ENCODE data around the gene CRB2.

Gene CRB2

DNA sequence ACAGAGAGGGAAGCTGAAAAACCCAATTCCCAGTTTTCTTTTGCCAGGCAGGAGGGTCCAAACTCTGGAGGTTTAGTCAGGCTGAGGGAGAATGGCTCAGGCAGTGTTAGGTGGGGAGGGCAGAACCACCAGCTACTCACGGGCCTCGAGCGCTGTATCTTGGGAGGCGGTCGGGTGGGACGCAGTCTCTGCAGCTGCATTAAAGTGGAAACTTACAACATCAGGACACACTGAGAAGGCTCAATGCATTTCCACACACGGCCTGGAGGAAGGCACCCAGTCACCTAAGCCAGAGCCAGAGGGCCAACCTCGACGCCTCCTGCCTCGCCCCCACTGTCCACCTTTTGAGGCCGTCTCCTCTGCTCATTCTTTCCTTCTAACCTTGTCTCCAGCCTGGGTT, 55.6 kb downstream of the CRB2 start:
- Histone ChIP-seq H3K4me1 (ENCODE audit: insufficient read depth, low read length) (peaks cover 12% of the 10 kb centered on the region), H3K9me3 (ENCODE audit: insufficient read depth, low read depth, low read length) (no peaks in the 10 kb centered on the region), H3K27ac (ENCODE audit: low read depth, low read length) (no peak overlapping the region), H3K4me3 (ENCODE audit: low read length) (no peak overlapping the region), H3K27me3 (ENCODE audit: insufficient read depth, low read length) (no peaks in the 10 kb centered on the region), H3K36me3 (ENCODE audit: insufficient read depth, low read length) (no peaks in the 10 kb centered on the region), H3K9ac (ENCODE audit: low read depth, low read length) (no peak overlapping the region)
- 91% methylated on average over 11 of the region's 11 CpGs for WGBS

DNA sequence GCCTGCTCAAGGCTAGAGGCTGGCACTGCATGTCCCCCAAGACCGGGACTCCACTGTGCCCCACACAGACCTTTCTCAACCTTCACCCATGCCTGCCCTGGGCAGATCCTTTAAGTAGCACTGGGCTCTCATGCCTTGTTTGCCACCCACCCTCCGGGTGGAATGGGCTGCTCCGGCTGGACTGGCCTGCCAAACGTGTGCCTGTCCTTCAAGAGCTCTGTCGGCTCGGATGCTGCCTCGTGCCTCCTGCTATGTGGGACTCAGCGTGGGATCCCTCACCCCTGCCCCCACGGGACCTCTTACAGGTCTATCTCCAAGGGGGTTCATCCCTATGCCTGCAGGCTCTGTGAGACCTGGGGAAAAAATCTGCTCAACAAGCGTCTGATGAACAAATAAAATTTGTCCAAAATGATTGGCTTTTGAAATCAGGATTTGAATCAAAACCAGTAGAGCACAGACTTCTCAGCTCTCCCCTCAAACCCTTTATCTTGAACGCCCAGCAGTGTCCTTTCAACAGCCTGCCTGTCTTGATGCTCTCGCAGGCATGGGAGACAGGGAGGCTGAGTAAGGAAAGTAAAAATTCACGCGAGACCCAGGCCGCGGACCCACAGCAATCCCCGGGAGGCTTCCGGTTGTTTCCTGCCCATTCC, 56.3 kb downstream of the CRB2 start:
- H3K9me3 ChIP-seq (ENCODE audit: insufficient read depth, low read depth, low read length): no peaks in the 10 kb centered on the region
- H3K36me3 ChIP-seq (ENCODE audit: insufficient read depth, low read length): no peaks in the 10 kb centered on the region
- peaks cover 8% of the 10 kb centered on the region for H3K4me1 ChIP-seq (ENCODE audit: insufficient read depth, low read length)
- H3K27me3 ChIP-seq (ENCODE audit: insufficient read depth, low read length): no peaks in the 10 kb centered on the region
- H3K4me3 ChIP-seq (ENCODE audit: low read length): no peak overlapping the region
- no peak overlapping the region for H3K27ac ChIP-seq (ENCODE audit: low read depth, low read length)
- H3K9ac ChIP-seq (ENCODE audit: low read depth, low read length): no peak overlapping the region
- 91% methylated on average over 18 of the region's 18 CpGs for WGBS

DNA sequence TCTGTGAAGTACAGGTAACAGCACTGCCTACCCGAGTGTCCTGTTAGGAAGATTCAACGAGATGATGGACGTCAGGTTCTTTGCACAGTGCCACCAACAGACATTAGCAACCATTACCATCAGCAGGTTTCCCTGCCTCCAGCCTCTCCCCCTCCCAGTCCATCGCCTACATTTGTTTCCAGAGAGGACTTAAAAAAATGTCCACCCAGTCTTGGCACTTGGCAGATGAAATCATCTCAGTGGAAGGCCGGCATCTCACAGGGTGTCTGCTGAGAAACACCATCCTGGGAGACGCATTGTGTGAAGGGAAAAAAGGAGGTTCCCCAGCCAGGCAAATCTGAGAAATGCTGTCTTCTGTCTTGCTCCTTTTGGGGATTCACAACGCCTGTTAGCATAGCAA, 58.2 kb downstream of the CRB2 start:
- WGBS: 85% methylated on average over 7 of the region's 7 CpGs
- H3K27ac ChIP-seq (ENCODE audit: low read depth, low read length): no peak overlapping the region
- no peak overlapping the region for H3K9ac ChIP-seq (ENCODE audit: low read depth, low read length)
- no peak overlapping the region for H3K4me3 ChIP-seq (ENCODE audit: low read length)
- no peaks in the 10 kb centered on the region for H3K36me3 ChIP-seq (ENCODE audit: insufficient read depth, low read length)
- no peaks in the 10 kb centered on the region for H3K27me3 ChIP-seq (ENCODE audit: insufficient read depth, low read length)
- H3K9me3 ChIP-seq (ENCODE audit: insufficient read depth, low read depth, low read length): no peaks in the 10 kb centered on the region
- H3K4me1 ChIP-seq (ENCODE audit: insufficient read depth, low read length): no peaks in the 10 kb centered on the region; the same call in 1 of the 2 replicates

DNA sequence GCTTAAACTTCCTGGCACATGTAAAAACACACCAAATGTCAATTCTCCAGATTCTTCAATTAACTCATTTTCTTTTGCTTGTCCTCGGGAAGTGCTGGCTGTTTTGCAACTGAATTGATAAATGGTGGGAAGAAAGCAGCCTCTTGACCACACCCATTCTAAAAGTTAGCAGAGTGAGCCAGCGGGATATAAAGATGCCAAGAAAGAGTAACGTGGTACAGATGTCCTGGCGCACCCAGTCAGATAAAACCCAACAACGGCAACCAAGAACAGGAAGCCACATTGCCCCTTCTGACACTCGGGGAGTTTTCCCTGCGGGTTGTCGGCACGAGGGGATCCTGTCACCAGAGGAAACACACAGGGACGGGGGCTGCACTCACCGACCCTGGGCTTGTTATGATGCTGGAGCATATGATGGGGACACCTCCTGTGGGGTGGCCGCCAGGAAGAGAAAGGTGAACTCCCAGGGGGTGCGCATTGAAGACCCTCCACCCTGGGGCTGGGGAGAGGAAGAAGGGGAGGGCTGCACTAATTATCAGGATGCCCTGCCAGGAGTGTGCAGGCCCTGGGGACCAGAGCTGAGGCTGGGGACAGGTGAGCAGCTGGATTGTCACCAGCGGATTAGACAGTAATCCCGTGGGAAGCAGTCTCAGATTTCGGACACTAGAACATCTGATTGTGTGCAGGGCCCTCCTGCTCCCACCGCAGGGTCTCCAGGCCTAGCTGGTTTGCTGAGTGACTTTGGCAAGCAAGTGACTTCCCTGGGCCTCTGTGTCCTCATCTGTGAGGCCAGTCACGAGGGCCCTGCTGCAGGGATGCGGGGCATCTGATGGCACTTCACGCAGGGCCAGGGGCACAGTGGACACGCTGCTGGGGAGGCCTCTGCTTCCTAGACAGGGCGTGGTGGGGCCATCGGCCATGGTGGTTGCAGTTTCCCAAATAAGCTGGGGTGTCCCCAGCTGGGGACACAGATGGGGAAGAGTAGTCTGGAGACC, 59.2 kb downstream of the CRB2 start:
- H3K4me3 ChIP-seq (ENCODE audit: low read length): no peak overlapping the region
- no peaks in the 10 kb centered on the region for H3K9me3 ChIP-seq (ENCODE audit: insufficient read depth, low read depth, low read length)
- H3K4me1 ChIP-seq (ENCODE audit: insufficient read depth, low read length): peaks cover 8% of the 10 kb centered on the region
- H3K27me3 ChIP-seq (ENCODE audit: insufficient read depth, low read length): no peaks in the 10 kb centered on the region
- H3K27ac ChIP-seq (ENCODE audit: low read depth, low read length): no peak overlapping the region
- 86% methylated on average over 22 of the region's 23 CpGs for WGBS
- no peaks in the 10 kb centered on the region for H3K36me3 ChIP-seq (ENCODE audit: insufficient read depth, low read length)
- H3K9ac ChIP-seq (ENCODE audit: low read depth, low read length): no peak overlapping the region

DNA sequence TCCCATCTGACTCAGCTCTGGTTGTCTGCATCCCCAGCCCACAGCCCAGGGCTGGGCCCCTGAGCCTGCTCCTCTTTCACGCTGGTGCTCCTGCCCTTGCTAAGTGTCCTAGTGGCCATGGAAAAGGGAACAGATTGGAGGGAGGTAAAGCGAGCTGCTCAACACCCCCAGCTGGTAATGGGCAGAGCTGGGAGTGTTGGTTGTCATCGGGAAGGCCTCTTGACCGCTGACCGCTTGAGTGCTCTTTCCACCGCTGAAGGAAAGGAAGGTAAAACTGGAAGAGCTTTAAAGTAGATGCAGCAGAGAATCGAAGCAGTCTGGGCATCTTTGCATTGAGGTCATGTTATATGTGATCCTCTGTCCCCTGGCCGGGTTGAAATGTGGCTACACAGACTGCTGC, 60.2 kb downstream of the CRB2 start:
- 87% methylated on average over 8 of the region's 8 CpGs for WGBS
- Histone ChIP-seq H3K36me3 (ENCODE audit: insufficient read depth, low read length) (no peaks in the 10 kb centered on the region), H3K9me3 (ENCODE audit: insufficient read depth, low read depth, low read length) (no peaks in the 10 kb centered on the region), H3K4me3 (ENCODE audit: low read length) (no peak overlapping the region), H3K27me3 (ENCODE audit: insufficient read depth, low read length) (no peaks in the 10 kb centered on the region), H3K27ac (ENCODE audit: low read depth, low read length) (no peak overlapping the region), H3K4me1 (ENCODE audit: insufficient read depth, low read length) (peaks cover 11% of the 10 kb centered on the region), H3K9ac (ENCODE audit: low read depth, low read length) (no peak overlapping the region)

DNA sequence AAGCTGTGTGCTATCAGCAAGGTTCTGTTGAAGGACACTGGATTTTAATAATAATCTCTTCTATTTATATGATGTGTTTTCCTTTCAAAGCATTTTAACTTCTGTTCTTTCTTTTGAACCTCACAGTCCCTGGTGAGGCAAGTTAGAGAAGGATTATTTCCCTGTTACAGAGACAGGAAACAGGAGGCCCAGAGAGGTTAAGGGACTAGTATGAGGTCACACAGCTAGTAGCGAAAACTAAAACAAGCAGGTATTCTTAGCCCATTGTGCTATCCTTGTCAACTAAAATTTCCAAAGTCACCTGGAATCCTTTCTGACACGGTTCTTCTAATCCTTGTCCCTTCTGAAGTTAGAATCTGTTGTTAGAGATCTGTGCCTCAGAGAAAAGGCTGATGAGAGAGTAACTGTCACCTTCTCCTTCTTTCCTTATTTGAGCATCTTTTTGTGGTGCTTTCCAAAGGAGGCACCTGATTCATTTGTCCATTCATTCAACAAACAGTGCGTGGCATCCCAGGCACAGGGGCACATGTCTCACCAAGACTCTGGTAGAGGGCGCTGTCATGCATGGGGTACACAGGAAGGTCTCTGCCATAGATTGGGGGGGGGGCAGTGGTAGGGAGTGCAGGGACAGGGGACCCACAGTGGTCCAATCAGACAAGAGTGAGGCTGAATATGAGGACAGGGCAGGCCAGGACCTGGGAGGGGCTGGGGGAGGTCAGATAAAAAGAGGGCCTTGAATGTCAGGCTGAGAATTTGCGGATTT, 61.5 kb downstream of the CRB2 start:
- WGBS: 93% methylated on average over 5 of the region's 5 CpGs
- no peaks in the 10 kb centered on the region for H3K9me3 ChIP-seq (ENCODE audit: insufficient read depth, low read depth, low read length)
- no peaks in the 10 kb centered on the region for H3K36me3 ChIP-seq (ENCODE audit: insufficient read depth, low read length)
- H3K27ac ChIP-seq (ENCODE audit: low read depth, low read length): no peak overlapping the region
- no peaks in the 10 kb centered on the region for H3K27me3 ChIP-seq (ENCODE audit: insufficient read depth, low read length)
- H3K9ac ChIP-seq (ENCODE audit: low read depth, low read length): no peak overlapping the region
- no peak overlapping the region for H3K4me3 ChIP-seq (ENCODE audit: low read length)
- H3K4me1 ChIP-seq (ENCODE audit: insufficient read depth, low read length): peaks cover 22% of the 10 kb centered on the region

DNA sequence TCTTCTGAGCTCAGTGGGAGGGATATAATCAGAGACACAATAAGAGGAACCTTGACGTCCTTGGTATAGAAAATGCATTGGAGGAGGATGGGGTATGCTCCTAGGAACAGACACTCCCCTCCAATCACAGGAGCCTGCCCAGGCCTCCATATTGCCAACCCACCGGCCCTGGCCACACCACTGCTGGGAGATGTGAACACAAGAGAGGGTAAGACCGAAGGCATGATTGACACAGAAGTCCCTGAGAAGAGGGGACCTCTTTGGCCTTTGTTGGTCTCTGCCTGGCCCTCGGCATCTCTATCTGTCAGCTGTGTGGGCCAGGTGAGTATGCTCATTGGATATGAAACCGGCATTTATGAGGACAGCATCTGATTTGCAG, 62.0 kb downstream of the CRB2 start:
- no peaks in the 10 kb centered on the region for H3K27me3 ChIP-seq (ENCODE audit: insufficient read depth, low read length)
- 89% methylated on average over 5 of the region's 5 CpGs for WGBS
- H3K9ac ChIP-seq (ENCODE audit: low read depth, low read length): no peak overlapping the region
- peaks cover 28% of the 10 kb centered on the region for H3K4me1 ChIP-seq (ENCODE audit: insufficient read depth, low read length)
- no peak overlapping the region for H3K4me3 ChIP-seq (ENCODE audit: low read length)
- no peaks in the 10 kb centered on the region for H3K36me3 ChIP-seq (ENCODE audit: insufficient read depth, low read length)
- H3K9me3 ChIP-seq (ENCODE audit: insufficient read depth, low read depth, low read length): no peaks in the 10 kb centered on the region
- no peak overlapping the region for H3K27ac ChIP-seq (ENCODE audit: low read depth, low read length)

DNA sequence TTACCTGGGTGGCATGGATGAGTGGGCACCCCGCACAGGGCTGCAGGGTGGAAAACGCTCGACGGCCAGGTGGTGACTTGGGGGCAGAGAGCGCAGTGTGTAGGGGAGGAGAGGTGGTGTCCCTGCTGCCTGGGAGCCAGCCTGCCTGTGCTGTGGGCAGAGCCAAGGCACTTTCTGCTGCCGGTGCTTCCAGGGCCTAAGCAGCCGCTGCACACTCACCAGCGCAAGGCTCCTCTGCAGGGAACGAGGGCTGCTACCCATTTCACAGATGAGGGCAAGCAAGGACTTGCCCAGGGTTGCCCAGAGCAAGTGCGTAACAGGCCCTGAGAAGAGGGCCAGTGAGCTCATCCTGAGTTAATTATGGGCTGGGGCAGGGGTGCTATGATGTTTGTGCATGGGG, 62.5 kb downstream of the CRB2 start:
- H3K27me3 ChIP-seq (ENCODE audit: insufficient read depth, low read length): no peaks in the 10 kb centered on the region

DNA sequence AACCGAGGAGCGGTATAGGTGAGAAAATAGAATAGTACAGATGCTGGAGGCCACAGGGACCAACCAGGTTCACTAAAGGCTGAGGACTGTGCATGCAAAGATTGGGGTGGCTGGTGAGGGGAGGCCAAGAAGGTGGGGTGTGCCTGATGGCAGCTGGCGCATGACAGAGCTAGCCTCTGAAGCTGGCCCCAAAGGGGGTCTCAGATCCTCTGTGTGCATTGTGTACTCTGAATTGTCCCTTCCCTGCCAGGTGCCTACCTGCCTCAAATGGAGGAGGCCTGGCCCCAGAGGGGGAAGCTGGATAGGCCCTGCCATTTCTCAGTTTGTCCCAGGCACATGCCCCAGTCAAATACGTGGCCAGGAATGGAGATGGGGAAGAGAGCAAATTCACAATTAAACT, 63.1 kb downstream of the CRB2 start:
- no peak overlapping the region for H3K9ac ChIP-seq (ENCODE audit: low read depth, low read length)
- WGBS: 90% methylated on average over 4 of the region's 4 CpGs

More for the DNA sequence above, 62.5 kb downstream of the CRB2 start:
- no peak overlapping the region for H3K27ac ChIP-seq (ENCODE audit: low read depth, low read length)
- H3K9ac ChIP-seq (ENCODE audit: low read depth, low read length): no peak overlapping the region
- no peaks in the 10 kb centered on the region for H3K9me3 ChIP-seq (ENCODE audit: insufficient read depth, low read depth, low read length)
- no peaks in the 10 kb centered on the region for H3K36me3 ChIP-seq (ENCODE audit: insufficient read depth, low read length)
- 94% methylated on average over 10 of the region's 10 CpGs for WGBS
- H3K4me1 ChIP-seq (ENCODE audit: insufficient read depth, low read length): peaks cover 33% of the 10 kb centered on the region
- no peak overlapping the region for H3K4me3 ChIP-seq (ENCODE audit: low read length)

DNA sequence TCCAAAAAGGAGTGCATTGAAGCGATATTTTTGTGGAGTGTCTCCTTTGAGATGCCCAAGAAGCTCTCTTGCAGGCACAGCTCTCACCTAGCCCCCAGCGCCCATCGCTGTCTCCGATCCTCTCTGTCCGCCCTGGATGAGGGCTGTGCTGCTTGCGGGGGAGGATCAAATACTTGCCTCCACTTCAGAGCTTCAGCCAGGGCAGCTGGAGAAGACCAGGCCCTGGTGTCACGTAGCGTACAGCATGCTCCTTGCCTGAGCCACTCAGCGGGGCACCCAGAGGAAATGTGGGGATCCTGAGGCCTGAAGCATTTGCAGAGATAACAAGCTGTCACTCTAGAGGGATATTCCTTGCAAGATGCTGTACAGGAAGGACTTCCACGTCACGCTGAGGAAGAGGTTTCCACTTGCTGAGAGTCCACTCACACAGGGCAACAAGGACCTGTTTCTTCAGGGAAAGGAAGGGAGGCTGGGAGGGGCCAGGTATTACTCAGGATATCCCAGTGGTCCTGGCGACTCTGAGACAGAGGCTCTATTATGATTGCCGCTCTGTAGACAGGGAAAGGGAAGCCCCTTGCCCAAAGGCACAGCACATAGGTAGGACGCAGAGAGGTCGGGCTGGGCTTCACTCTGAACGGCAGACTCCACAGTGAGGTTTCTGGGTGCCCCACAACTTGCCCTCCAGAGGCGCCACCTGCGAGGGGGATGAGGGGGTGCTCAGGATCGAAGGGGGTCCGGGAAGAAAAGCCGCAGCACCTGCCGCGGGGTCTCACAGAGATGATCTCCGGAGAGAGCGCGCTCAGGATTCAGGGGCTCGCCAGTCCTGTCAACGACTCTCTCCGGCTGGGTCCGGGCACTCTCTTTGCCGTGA, 64.0 kb downstream of the CRB2 start:
- Histone ChIP-seq H3K36me3 (ENCODE audit: insufficient read depth, low read length) (no peaks in the 10 kb centered on the region), H3K9ac (ENCODE audit: low read depth, low read length) (no peak overlapping the region), H3K27me3 (ENCODE audit: insufficient read depth, low read length) (no peaks in the 10 kb centered on the region), H3K4me1 (ENCODE audit: insufficient read depth, low read length) (peaks cover 35% of the 10 kb centered on the region), H3K4me3 (ENCODE audit: low read length) (no peak overlapping the region), H3K9me3 (ENCODE audit: insufficient read depth, low read depth, low read length) (no peaks in the 10 kb centered on the region), H3K27ac (ENCODE audit: low read depth, low read length) (no peak overlapping the region)
- 88% methylated on average over 31 of the region's 31 CpGs for WGBS

More for the DNA sequence above, 63.1 kb downstream of the CRB2 start:
- Histone ChIP-seq H3K36me3 (ENCODE audit: insufficient read depth, low read length) (no peaks in the 10 kb centered on the region), H3K27ac (ENCODE audit: low read depth, low read length) (no peak overlapping the region), H3K9me3 (ENCODE audit: insufficient read depth, low read depth, low read length) (no peaks in the 10 kb centered on the region), H3K4me1 (ENCODE audit: insufficient read depth, low read length) (peaks cover 35% of the 10 kb centered on the region), H3K27me3 (ENCODE audit: insufficient read depth, low read length) (no peaks in the 10 kb centered on the region), H3K4me3 (ENCODE audit: low read length) (no peak overlapping the region)

Measured in HUES64 (cell line).